Astrocyte (in vitro differentiated cells and primary cell): ENCODE data around the gene ELMO2.

Source experiments
- CTCF ChIP-seq: IDR thresholded peaks from 2 replicates; pipeline ENCODE4 v1.5.1; 2011; ENCODE audit warnings: low read depth, mild to moderate bottlenecking, inconsistent platforms, low read length, moderate library complexity; ENCODE audit not compliant: insufficient read depth
- EZH2 ChIP-seq: IDR thresholded peaks from 2 replicates; pipeline ENCODE4 v1.6.1; 2012; ENCODE audit warnings: mild to moderate bottlenecking, low read length, inconsistent platforms; ENCODE audit not compliant: insufficient read depth

- no peak for TF ChIP-seq CTCF
- TF ChIP-seq EZH2, result no peak
Observed at GRCh38 chr20:46398963-46399362, 7.5 kb downstream of the ELMO2 start.
